GM12873 (cell line): ENCODE data around the gene OXGR1.

Experiments used
- TF ChIP-seq, protein P1 (sequence below): IDR thresholded peaks from 2 replicates; pipeline ENCODE4 v1.5.1; 2012; ENCODE audit warnings: low read depth, mild to moderate bottlenecking, moderate library complexity, low read length, control low read depth; ENCODE audit not compliant: insufficient read depth; ENCODE audit errors: missing control alignments

OXGR1 gene

DNA sequence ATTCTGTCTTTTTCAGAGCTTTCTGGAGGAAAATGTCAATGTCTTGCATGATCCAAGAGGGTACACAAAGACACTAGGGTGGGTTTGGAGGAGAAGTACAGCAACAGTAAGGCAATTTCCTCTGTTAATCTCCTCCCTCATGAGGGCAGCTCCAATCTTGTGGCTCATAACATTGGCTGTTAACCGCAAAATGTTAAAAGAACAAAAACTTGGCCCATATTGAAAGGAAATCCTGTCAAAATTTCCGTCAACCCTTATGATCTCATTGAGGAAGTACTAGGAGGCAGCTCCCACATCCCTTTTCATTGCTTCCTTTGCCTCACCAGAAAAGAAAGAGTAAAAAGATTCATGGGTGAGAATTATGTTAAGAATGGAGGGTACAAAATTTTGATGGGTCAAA lies 11.6 kb downstream of the OXGR1 start:
- TF ChIP-seq, protein P1, sequence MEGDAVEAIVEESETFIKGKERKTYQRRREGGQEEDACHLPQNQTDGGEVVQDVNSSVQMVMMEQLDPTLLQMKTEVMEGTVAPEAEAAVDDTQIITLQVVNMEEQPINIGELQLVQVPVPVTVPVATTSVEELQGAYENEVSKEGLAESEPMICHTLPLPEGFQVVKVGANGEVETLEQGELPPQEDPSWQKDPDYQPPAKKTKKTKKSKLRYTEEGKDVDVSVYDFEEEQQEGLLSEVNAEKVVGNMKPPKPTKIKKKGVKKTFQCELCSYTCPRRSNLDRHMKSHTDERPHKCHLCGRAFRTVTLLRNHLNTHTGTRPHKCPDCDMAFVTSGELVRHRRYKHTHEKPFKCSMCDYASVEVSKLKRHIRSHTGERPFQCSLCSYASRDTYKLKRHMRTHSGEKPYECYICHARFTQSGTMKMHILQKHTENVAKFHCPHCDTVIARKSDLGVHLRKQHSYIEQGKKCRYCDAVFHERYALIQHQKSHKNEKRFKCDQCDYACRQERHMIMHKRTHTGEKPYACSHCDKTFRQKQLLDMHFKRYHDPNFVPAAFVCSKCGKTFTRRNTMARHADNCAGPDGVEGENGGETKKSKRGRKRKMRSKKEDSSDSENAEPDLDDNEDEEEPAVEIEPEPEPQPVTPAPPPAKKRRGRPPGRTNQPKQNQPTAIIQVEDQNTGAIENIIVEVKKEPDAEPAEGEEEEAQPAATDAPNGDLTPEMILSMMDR, result no peak

DNA sequence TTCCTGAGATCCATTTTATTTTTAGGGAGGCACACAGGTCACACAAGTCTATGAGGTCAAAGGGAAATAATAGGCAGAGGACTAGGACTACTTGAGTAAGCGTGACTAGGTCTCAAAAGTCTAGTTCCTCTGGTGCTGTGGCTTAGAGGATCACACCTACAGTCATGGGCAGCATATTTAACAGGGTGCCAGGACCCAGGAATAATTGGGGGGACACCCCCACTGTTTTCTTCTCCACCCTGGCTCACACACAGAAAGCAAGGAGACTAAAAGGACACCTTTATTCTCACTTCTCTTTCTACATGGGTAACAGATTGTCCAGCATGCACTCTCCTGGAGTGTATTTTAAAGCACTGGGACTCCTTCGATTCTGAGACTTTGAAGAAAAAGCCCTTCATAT lies 26.2 kb downstream of the OXGR1 start:
- TF ChIP-seq, protein P1, result no peak

DNA sequence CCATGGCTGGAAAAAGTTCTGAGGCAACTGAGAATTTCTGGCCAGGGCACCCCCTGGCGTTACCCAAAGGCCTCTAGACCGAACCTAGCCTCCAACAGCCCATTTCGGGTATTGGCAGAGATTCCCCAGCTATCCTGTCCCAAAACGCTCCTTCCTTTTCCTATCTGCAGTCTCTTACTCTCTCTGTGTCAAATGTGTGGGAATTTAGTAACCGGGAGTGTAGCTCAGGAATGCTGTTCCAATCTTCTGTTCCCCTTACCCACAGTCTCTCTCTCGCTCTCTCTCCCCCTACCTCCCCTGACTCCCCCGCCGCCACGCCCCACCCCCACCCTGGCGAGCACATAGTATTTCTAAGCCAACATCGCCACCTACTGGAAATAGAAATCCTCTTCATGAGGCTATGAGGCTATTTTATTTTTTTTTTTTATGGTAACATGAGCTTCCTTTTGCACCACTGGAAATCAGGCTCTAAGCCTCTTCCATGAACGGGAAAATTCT lies 27.0 kb downstream of the OXGR1 start:
- TF ChIP-seq, protein P1, result no peak

DNA sequence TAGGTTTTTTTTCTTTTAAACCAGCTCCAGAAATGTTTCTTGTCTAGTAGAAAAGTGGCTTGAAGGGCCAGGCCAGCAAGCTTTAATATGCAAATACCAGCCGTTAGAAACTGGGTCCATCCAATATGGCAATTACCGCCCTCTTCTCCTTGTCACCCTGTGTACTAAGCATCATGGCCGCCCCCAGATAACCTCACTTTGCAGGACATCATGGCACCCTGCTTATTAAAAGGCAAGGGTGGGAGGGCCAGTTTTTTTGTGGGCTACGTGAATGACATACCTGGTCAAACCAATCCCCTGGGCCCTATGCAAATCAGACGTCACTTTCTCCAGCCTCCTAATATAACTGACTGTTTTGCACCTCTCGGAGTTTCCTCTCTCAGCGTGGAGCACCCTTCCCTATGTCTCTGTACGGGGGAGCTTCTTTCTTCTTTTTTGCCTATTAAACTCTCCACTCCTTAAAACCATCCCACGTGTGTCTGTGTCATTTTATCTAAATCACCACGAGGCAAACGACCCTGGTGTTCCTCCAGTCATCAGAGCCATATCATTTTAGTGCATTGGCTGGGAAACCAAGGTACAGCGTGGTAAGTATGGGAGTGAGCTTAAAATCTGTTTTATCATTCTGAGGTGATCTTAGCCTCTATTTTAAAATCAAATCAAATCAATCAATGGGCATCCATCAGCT lies 27.7 kb downstream of the OXGR1 start:
- TF ChIP-seq, protein P1, result no peak

DNA sequence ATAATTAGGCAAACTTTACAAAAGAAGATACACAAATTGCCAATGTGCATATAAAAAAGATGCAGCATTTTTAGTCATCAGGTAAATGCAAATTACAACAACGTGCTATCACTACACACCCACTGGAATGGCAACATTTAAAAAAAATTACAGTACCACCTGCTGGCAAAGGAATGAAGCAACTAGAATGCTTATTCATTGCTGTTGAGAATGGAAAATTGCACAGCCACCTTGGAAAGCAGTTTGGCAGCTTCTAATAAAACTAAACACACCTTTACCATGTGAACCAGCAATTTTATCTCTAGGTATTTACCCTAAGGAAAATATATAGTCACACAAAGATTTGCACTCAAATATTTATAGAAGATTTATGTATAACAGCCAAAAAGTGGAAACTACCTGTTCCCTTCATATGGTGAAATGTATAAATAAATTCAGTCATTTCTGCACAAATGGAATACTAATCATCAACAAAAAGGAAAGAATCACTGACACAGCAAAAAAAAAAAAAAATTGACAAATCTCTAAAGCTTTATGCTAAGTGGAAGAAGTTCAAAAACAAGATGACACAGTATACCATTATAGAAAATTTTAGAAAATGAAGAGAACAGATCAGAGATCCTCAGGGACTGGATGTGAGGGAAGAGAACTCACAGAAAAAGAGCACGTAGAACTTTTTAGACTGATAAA lies 30.3 kb downstream of the OXGR1 start:
- TF ChIP-seq, protein P1, result no peak

DNA sequence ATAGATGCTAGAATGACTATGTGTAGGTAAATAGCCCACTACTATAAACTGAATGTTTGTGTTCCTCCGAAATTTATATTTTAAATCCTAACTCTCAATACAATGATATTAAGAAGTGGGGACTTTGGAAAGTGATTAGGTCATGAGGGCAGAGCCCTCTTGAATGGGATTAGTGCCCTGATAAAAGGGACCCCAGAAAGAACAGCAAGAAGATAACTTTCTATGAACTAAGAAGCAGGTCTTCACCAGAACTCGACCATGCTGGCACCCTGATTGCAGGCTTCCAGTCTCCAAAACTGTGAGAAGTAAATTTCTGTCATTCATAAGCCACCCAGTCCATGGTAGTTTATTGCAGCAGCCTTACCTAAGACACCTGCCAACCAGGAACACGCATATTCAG lies 33.9 kb downstream of the OXGR1 start:
- TF ChIP-seq, protein P1, result no peak

DNA sequence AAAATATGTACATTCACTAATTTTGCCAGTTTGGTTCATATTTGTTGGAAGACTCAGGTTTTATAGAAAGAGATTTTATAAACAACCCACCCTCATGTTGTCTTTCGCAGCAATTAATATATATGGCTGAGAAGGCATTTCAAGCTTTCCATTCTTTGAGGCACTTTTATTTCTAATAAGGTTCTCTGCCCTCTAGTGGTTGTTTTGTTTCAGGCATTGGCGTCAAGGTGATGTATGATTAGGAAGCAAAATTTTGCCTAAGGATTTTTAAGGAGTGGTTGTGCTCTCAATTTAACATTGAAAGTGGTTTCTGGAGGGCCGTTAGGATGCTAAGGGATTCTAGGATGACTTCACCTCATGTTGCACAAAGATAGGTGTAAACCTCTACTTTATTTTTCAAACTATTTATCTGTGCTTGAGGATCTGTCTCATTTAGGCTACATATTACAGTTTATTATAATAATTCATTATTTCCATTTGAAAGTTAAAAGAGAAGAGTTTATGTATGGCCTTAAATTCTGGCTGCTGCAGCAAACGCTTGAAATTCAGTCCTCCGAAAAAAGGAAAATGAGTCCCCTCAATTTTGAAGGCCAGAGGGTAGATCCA lies 35.9 kb downstream of the OXGR1 start:
- TF ChIP-seq, protein P1, result peak; percentile 70
